Endothelial cell (in vitro differentiated cells): Measurements from ENCODE around the gene OLA1. TPM values are rescaled to one million over a fixed set of nuclear protein-coding genes. Genes with fewer than 3 reads are reported as not detected.

ENCODE experiments used
- DNase-seq: peaks from one replicate; pipeline ENCODE4 v3.0.0; 2021; ENCODE audit warnings: low spot score
- H3K27ac Mint-ChIP-seq: one replicate; pipeline ENCODE4 v1.8.0; 2021; ENCODE audit warnings: mixed read lengths, inconsistent platforms; ENCODE audit not compliant: unreplicated experiment
- H3K27me3 Mint-ChIP-seq: one replicate; pipeline ENCODE4 v1.8.0; 2021; ENCODE audit warnings: mild to moderate bottlenecking, moderate library complexity, mixed read lengths, inconsistent platforms; ENCODE audit not compliant: unreplicated experiment
- H3K36me3 Mint-ChIP-seq: one replicate; pipeline ENCODE4 v1.8.0; 2021; ENCODE audit warnings: mild to moderate bottlenecking, low read depth, mixed read lengths, inconsistent platforms; ENCODE audit not compliant: unreplicated experiment
- H3K4me1 Mint-ChIP-seq: one replicate; pipeline ENCODE4 v1.8.0; 2021; ENCODE audit warnings: mild to moderate bottlenecking, mixed read lengths, inconsistent platforms; ENCODE audit not compliant: unreplicated experiment
- H3K4me3 Mint-ChIP-seq: one replicate; pipeline ENCODE4 v1.8.0; 2021; ENCODE audit warnings: mild to moderate bottlenecking, mixed read lengths, inconsistent platforms; ENCODE audit not compliant: unreplicated experiment
- H3K9me3 Mint-ChIP-seq: one replicate; pipeline ENCODE4 v1.8.0; 2021; ENCODE audit warnings: mixed read lengths, inconsistent platforms; ENCODE audit not compliant: unreplicated experiment
- total RNA-seq: library from RNA; stranded (reverse); fragmentation: NEBNext Ultra II Directional; extraction: Animal tissue kit (Norgen Biotek cat#: 25700); gene quantifications from one replicate; pipeline ENCODE4 v1.2.1, GENCODE V29; 2021; ENCODE audit not compliant: unreplicated experiment
- TF ChIP-seq, protein P1 (sequence below): fragments of 200-600 bp; sonication (generic); IDR thresholded peaks from one replicate; pipeline ENCODE4 v1.5.0; 2021; ENCODE audit warnings: antibody characterized with exemption; ENCODE audit not compliant: unreplicated experiment

Gene OLA1
- total RNA-seq, 1 donor from 2014 or later, result 105 TPM

GRCh38 chr2:174036825-174037224 lies 211.5 kb downstream of the OLA1 start:
- no peak overlapping the region for H3K4me3 Mint-ChIP-seq
- H3K27ac Mint-ChIP-seq, result no peak overlapping the region
- peaks cover 4% of the 10 kb centered on the region for H3K36me3 Mint-ChIP-seq
- H3K9me3 Mint-ChIP-seq, result no peaks in the 10 kb centered on the region
- H3K27me3 Mint-ChIP-seq, result no peaks in the 10 kb centered on the region
- TF ChIP-seq, protein P1, sequence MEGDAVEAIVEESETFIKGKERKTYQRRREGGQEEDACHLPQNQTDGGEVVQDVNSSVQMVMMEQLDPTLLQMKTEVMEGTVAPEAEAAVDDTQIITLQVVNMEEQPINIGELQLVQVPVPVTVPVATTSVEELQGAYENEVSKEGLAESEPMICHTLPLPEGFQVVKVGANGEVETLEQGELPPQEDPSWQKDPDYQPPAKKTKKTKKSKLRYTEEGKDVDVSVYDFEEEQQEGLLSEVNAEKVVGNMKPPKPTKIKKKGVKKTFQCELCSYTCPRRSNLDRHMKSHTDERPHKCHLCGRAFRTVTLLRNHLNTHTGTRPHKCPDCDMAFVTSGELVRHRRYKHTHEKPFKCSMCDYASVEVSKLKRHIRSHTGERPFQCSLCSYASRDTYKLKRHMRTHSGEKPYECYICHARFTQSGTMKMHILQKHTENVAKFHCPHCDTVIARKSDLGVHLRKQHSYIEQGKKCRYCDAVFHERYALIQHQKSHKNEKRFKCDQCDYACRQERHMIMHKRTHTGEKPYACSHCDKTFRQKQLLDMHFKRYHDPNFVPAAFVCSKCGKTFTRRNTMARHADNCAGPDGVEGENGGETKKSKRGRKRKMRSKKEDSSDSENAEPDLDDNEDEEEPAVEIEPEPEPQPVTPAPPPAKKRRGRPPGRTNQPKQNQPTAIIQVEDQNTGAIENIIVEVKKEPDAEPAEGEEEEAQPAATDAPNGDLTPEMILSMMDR, result no peak
- no peak for DNase-seq
- peaks cover 12% of the 10 kb centered on the region for H3K4me1 Mint-ChIP-seq

GRCh38 chr2:174035981-174036742 lies 212.2 kb downstream of the OLA1 start:
- H3K9me3 Mint-ChIP-seq, result no peaks in the 10 kb centered on the region
- H3K4me1 Mint-ChIP-seq, result peaks cover 12% of the 10 kb centered on the region
- H3K27ac Mint-ChIP-seq, result peak overlapping the region; percentile 27
- no peaks in the 10 kb centered on the region for H3K27me3 Mint-ChIP-seq
- H3K4me3 Mint-ChIP-seq, result no peak overlapping the region
- DNase-seq, result no peak
- peaks cover 4% of the 10 kb centered on the region for H3K36me3 Mint-ChIP-seq
- TF ChIP-seq, protein P1, result peak; percentile 34

DNA sequence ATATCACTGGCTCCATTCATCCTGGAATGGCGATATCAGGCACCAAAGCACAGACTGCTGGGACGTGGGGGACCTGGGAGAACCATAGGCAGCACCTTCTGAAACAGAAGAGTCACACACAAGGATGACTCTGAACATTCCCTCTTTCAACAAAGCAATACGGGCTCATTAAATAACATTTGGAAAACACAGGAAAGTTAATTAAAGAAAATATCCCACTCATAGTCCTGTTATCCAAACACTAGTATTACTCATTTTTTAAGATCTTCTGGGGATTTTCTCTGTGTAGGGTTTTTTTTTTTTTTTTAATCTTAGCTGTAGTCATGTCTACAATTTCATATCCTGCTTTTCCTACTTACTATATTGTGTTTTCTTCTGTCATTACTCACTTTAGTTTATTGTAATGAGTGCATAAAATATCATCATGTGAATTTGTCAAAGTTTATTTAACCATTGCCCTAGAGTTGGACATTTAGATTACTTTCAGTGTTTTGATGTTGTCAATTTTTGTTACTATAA lies 213.2 kb downstream of the OLA1 start:
- no peaks in the 10 kb centered on the region for H3K9me3 Mint-ChIP-seq
- no peak for DNase-seq
- H3K36me3 Mint-ChIP-seq, result peaks cover 4% of the 10 kb centered on the region
- H3K4me3 Mint-ChIP-seq, result no peak overlapping the region
- peaks cover 9% of the 10 kb centered on the region for H3K4me1 Mint-ChIP-seq
- H3K27me3 Mint-ChIP-seq, result no peaks in the 10 kb centered on the region
- H3K27ac Mint-ChIP-seq, result no peak overlapping the region
- TF ChIP-seq, protein P1, result no peak

DNA sequence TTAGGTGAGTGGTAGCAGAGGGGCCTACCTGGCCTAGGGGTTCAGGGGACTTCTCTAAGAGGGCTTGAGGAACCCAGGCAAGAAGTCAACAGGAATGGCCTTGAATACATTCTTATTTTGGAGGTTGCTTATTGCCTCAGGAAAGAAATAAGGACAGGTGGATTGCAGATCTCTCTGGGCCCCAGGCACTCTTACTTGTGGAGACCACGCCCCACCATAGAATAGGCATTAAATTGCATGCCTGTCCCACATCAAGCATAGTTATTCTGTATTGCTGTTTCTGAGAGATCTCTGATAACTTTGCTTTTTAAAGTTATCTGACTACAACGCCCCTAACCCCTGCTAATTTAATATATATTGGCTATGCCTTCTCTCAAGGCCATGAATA lies 215.2 kb downstream of the OLA1 start:
- no peaks in the 10 kb centered on the region for H3K9me3 Mint-ChIP-seq
- H3K36me3 Mint-ChIP-seq, result peaks cover 4% of the 10 kb centered on the region
- no peak overlapping the region for H3K27ac Mint-ChIP-seq
- no peaks in the 10 kb centered on the region for H3K27me3 Mint-ChIP-seq
- DNase-seq, result no peak
- H3K4me1 Mint-ChIP-seq, result no peaks in the 10 kb centered on the region
- no peak overlapping the region for H3K4me3 Mint-ChIP-seq
- TF ChIP-seq, protein P1, result no peak

DNA sequence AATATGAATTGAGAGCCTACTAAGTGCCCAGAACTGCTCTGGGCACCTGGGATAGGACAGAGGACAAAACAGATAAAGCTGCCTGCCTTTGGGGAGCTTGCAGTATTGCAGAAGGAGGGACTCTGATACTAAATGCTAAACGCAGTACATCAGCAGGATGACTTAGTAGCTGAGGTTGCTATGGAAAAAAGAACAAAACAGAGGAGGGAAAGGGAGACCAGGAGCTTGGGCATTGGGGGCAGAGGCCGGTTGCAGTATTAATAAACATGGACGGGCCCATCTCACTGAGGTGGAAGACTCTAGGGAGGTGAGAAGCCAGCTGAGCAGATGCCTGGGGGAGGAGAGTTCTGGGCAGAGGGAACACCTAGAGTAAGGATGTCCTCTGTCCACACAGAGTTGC lies 217.1 kb downstream of the OLA1 start:
- no peaks in the 10 kb centered on the region for H3K9me3 Mint-ChIP-seq
- no peak for DNase-seq
- H3K36me3 Mint-ChIP-seq, result peaks cover 4% of the 10 kb centered on the region
- H3K27me3 Mint-ChIP-seq, result no peaks in the 10 kb centered on the region
- peaks cover 4% of the 10 kb centered on the region for H3K4me1 Mint-ChIP-seq
- no peak overlapping the region for H3K4me3 Mint-ChIP-seq
- H3K27ac Mint-ChIP-seq, result no peak overlapping the region
- TF ChIP-seq, protein P1, result no peak
